ENCODE results near the gene NSD1.
A peak's percentile ranks its signal among the peaks of the same experiment; 100 is the strongest.

The NSD1 gene

DNA sequence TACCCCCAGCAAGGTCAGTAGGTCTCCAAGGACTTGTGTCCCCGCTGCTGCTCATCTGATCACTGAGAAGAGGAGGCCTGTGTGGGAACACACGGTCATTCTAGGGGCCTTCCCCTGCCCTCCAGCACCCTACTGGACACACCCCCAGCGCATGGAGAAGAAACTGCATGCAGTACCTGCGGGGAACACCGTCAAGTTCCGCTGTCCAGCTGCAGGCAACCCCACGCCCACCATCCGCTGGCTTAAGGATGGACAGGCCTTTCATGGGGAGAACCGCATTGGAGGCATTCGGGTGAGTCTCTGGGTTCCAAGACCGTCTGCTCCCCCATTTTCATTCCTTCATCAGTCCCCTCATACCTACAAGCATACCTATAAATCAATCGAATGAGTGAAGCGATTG, 42.8 kb upstream of the NSD1 start:
- Histone ChIP-seq H3K9me3 (ENCODE audit: control insufficient read depth in 1 of 2, low read length in 2 of 2) (no peaks in the 10 kb centered on the region), H3K9ac (ENCODE audit: low read depth in 1 of 2, low read length in 2 of 2) (no peak overlapping the region), H3K4me1 (ENCODE audit: control insufficient read depth in 1 of 2, insufficient read depth in 2 of 2, low read length in 2 of 2) (peaks cover 40 to 53% of the 10 kb centered on the region in 2 donors), H3K27ac (ENCODE audit: low read depth, low read length) (no peak overlapping the region), H3K27me3 (ENCODE audit: control insufficient read depth in 1 of 2, insufficient read depth in 2 of 2, low read length in 2 of 2) (no peaks in the 10 kb centered on the region), H3K4me3 (ENCODE audit: low read depth in 1 of 2, low read length in 2 of 2) (no peak overlapping the region), H3K36me3 (ENCODE audit: control insufficient read depth in 1 of 2, insufficient read depth in 2 of 2, low read length in 2 of 2) (peaks cover 18 to 49% of the 10 kb centered on the region in 2 donors)

DNA sequence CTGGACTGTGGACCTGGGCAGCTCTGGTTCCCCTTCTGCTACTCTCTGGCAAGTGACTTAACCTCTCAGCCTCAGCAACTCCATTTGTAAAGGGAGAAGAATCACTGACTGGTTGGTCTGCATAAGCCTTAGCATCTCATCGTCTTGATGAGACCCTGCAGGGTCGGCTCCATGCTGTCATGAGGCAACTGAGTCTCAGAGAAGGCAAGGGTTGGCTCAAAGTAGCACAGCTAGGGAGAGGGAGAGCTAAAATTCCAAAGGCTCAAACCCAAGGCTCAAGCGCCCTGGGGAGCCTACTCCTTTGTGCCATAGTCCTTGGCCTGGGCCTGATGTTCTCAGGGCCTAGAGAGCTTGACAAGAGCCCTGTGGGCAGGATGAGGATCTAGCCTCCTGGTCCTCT, 42.3 kb upstream of the NSD1 start:
- H3K27ac ChIP-seq (ENCODE audit: low read depth, low read length) = no peak overlapping the region

DNA sequence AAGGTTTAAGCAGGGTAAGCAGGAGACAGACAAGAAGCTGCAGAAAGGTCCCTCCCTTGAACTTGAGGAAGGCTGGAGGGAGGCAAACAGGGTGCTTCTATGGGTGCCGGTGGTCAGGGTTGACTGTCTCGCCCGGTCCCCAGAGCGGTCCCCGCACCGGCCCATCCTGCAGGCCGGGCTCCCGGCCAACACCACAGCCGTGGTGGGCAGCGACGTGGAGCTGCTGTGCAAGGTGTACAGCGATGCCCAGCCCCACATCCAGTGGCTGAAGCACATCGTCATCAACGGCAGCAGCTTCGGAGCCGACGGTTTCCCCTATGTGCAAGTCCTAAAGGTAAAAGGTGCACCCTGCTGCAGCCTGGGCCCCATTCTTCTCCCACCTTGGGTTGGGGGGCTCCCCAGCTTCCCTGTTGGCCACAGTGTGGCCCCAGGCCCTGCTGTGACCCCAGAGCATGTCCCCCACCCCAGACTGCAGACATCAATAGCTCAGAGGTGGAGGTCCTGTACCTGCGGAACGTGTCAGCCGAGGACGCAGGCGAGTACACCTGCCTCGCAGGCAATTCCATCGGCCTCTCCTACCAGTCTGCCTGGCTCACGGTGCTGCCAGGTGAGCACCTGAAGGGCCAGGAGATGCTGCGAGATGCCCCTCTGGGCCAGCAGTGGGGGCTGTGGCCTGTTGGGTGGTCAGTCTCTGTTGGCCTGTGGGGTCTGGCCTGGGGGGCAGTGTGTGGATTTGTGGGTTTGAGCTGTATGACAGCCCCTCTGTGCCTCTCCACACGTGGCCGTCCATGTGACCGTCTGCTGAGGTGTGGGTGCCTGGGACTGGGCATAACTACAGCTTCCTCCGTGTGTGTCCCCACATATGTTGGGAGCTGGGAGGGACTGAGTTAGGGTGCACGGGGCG, 41.1 kb upstream of the NSD1 start:
- H3K27me3 ChIP-seq (ENCODE audit: control insufficient read depth in 1 of 2, insufficient read depth in 2 of 2, low read length in 2 of 2) = no peaks in the 10 kb centered on the region
- no peak overlapping the region for H3K4me3 ChIP-seq (ENCODE audit: low read depth in 1 of 2, low read length in 2 of 2)
- H3K4me1 ChIP-seq (ENCODE audit: control insufficient read depth in 1 of 2, insufficient read depth in 2 of 2, low read length in 2 of 2) = peaks cover 35 to 50% of the 10 kb centered on the region in 2 donors
- no peak overlapping the region for H3K9ac ChIP-seq (ENCODE audit: low read depth in 1 of 2, low read length in 2 of 2)
- no peaks in the 10 kb centered on the region for H3K9me3 ChIP-seq (ENCODE audit: control insufficient read depth in 1 of 2, low read length in 2 of 2)
- no peak overlapping the region for H3K27ac ChIP-seq (ENCODE audit: low read depth, low read length)
- peaks cover 18 to 60% of the 10 kb centered on the region in 2 donors for H3K36me3 ChIP-seq (ENCODE audit: control insufficient read depth in 1 of 2, insufficient read depth in 2 of 2, low read length in 2 of 2)

More for the DNA sequence above, 42.3 kb upstream of the NSD1 start:
- no peaks in the 10 kb centered on the region for H3K9me3 ChIP-seq (ENCODE audit: control insufficient read depth in 1 of 2, low read length in 2 of 2)
- H3K9ac ChIP-seq (ENCODE audit: low read depth in 1 of 2, low read length in 2 of 2) = no peak overlapping the region
- peaks cover 36 to 49% of the 10 kb centered on the region in 2 donors for H3K4me1 ChIP-seq (ENCODE audit: control insufficient read depth in 1 of 2, insufficient read depth in 2 of 2, low read length in 2 of 2)
- H3K27me3 ChIP-seq (ENCODE audit: control insufficient read depth in 1 of 2, insufficient read depth in 2 of 2, low read length in 2 of 2) = no peaks in the 10 kb centered on the region
- no peak overlapping the region for H3K4me3 ChIP-seq (ENCODE audit: low read depth in 1 of 2, low read length in 2 of 2)
- H3K36me3 ChIP-seq (ENCODE audit: control insufficient read depth in 1 of 2, insufficient read depth in 2 of 2, low read length in 2 of 2) = peaks cover 18 to 52% of the 10 kb centered on the region in 2 donors

DNA sequence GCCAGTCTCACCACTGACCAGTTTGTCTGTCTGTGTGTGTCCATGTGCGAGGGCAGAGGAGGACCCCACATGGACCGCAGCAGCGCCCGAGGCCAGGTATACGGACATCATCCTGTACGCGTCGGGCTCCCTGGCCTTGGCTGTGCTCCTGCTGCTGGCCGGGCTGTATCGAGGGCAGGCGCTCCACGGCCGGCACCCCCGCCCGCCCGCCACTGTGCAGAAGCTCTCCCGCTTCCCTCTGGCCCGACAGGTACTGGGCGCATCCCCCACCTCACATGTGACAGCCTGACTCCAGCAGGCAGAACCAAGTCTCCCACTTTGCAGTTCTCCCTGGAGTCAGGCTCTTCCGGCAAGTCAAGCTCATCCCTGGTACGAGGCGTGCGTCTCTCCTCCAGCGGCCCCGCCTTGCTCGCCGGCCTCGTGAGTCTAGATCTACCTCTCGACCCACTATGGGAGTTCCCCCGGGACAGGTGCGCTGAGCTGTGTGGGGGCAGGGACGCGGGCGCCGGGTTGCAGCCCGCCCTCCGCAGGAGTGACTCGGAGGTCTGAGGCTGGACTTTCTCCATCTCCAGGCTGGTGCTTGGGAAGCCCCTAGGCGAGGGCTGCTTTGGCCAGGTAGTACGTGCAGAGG, 40.4 kb upstream of the NSD1 start:
- H3K4me3 ChIP-seq (ENCODE audit: low read depth in 1 of 2, low read length in 2 of 2) = no peak overlapping the region
- H3K9me3 ChIP-seq (ENCODE audit: control insufficient read depth in 1 of 2, low read length in 2 of 2) = no peaks in the 10 kb centered on the region
- H3K27ac ChIP-seq (ENCODE audit: low read depth, low read length) = no peak overlapping the region
- H3K36me3 ChIP-seq (ENCODE audit: control insufficient read depth in 1 of 2, insufficient read depth in 2 of 2, low read length in 2 of 2) = peaks cover 18 to 62% of the 10 kb centered on the region in 2 donors
- H3K27me3 ChIP-seq (ENCODE audit: control insufficient read depth in 1 of 2, insufficient read depth in 2 of 2, low read length in 2 of 2) = no peaks in the 10 kb centered on the region
- no peak overlapping the region for H3K9ac ChIP-seq (ENCODE audit: low read depth in 1 of 2, low read length in 2 of 2)
- peaks cover 42 to 56% of the 10 kb centered on the region in 2 donors for H3K4me1 ChIP-seq (ENCODE audit: control insufficient read depth in 1 of 2, insufficient read depth in 2 of 2, low read length in 2 of 2)

DNA sequence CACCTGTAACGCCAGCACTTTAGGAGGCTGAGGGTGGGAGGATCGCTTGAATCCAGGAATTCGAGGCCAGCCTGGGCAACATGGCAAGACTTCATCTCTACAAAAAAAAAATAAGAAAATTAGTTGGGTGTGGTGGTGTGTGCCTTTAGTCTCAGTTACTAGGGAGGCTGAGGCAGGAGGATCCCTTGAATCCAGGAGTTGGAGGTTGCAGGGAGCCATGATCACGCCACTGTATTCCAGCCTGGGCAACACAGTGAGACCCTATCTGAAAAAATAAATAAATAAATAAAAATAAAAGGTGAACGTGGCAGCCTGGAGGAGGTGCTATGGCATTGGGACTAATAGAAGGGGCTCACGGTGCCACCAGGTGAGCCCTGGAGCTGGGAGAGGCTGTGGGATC, 39.8 kb upstream of the NSD1 start:
- Histone ChIP-seq H3K4me1 (ENCODE audit: control insufficient read depth in 1 of 2, insufficient read depth in 2 of 2, low read length in 2 of 2) (peaks cover 41 to 56% of the 10 kb centered on the region in 2 donors), H3K9ac (ENCODE audit: low read depth in 1 of 2, low read length in 2 of 2) (no peak overlapping the region), H3K36me3 (ENCODE audit: control insufficient read depth in 1 of 2, insufficient read depth in 2 of 2, low read length in 2 of 2) (peaks cover 18 to 62% of the 10 kb centered on the region in 2 donors), H3K27ac (ENCODE audit: low read depth, low read length) (no peak overlapping the region), H3K27me3 (ENCODE audit: control insufficient read depth in 1 of 2, insufficient read depth in 2 of 2, low read length in 2 of 2) (no peaks in the 10 kb centered on the region), H3K9me3 (ENCODE audit: control insufficient read depth in 1 of 2, low read length in 2 of 2) (no peaks in the 10 kb centered on the region), H3K4me3 (ENCODE audit: low read depth in 1 of 2, low read length in 2 of 2) (no peak overlapping the region)

DNA sequence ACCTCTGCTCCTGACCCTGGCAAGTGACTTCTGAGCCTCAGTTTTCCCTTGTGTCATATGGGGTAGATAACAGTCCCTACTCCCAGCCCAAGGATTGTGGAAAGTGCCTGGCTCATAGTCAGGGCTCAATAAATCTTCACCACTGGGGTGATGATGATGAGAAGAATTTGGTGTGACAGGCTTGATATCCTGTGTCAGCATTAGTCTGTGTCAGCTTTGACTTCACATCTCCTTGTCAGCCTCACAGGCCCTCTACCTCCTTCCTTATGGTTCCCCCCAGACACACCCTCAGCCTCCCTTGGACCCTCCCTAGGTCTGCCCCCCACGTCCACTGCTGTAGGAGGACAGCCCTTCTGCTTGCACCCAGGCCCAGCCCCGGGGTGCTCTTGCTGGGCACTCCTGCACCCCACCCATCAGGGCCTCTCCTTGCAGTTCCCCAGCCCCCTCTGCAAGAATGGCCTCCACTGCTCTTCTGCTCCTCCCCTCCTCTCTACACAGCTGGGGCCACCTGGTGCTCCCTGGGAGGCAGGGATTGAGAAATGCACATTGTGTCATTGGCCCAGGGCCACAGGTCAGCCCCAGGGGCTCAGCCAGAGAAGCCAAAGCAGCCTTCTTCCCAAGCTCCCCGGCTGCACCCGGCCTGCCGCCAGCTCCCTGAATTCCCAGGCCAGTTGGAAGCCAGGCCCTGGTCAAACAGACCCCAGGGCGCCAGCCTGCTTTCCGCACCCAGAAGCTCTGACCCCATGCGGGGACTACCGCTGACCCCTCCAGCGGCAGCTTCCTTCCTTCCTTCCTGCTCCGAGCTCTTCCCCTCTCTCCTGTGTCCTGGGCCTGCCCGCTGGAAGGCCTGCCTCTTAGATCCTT, 39.1 kb upstream of the NSD1 start:
- Histone ChIP-seq H3K4me1 (ENCODE audit: control insufficient read depth in 1 of 2, insufficient read depth in 2 of 2, low read length in 2 of 2) (peaks cover 36 to 56% of the 10 kb centered on the region in 2 donors), H3K9me3 (ENCODE audit: control insufficient read depth in 1 of 2, low read length in 2 of 2) (no peaks in the 10 kb centered on the region), H3K9ac (ENCODE audit: low read depth in 1 of 2, low read length in 2 of 2) (no peak overlapping the region), H3K36me3 (ENCODE audit: control insufficient read depth in 1 of 2, insufficient read depth in 2 of 2, low read length in 2 of 2) (peaks cover 18 to 62% of the 10 kb centered on the region in 2 donors), H3K4me3 (ENCODE audit: low read depth in 1 of 2, low read length in 2 of 2) (no peak overlapping the region), H3K27ac (ENCODE audit: low read depth, low read length) (peak overlapping the region; percentile 1), H3K27me3 (ENCODE audit: control insufficient read depth in 1 of 2, insufficient read depth in 2 of 2, low read length in 2 of 2) (no peaks in the 10 kb centered on the region)

DNA sequence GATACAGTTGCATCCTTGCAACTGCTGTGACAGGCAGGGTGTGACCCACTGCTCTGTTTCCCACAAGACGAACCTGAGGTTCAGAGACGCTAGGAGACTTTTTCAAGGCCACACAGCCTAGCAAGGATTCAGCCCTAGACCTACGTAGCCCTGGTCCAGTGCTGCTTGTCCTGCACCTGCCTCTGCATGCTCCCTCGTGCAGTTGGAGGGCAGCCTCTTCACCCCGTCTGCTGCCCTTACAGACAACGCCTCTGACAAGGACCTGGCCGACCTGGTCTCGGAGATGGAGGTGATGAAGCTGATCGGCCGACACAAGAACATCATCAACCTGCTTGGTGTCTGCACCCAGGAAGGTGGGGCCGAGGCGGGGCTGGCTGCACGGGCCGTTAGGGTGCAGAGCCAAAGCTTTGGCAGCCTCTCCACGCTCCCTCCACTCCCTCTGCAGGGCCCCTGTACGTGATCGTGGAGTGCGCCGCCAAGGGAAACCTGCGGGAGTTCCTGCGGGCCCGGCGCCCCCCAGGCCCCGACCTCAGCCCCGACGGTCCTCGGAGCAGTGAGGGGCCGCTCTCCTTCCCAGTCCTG, 38.4 kb upstream of the NSD1 start:
- Histone ChIP-seq H3K27ac (ENCODE audit: low read depth, low read length) (peak overlapping the region; percentile 1), H3K27me3 (ENCODE audit: control insufficient read depth in 1 of 2, insufficient read depth in 2 of 2, low read length in 2 of 2) (no peaks in the 10 kb centered on the region), H3K4me1 (ENCODE audit: control insufficient read depth in 1 of 2, insufficient read depth in 2 of 2, low read length in 2 of 2) (peaks cover 29 to 52% of the 10 kb centered on the region in 2 donors), H3K4me3 (ENCODE audit: low read depth in 1 of 2, low read length in 2 of 2) (no peak overlapping the region), H3K9me3 (ENCODE audit: control insufficient read depth in 1 of 2, low read length in 2 of 2) (no peaks in the 10 kb centered on the region), H3K9ac (ENCODE audit: low read depth in 1 of 2, low read length in 2 of 2) (no peak overlapping the region), H3K36me3 (ENCODE audit: control insufficient read depth in 1 of 2, insufficient read depth in 2 of 2, low read length in 2 of 2) (peaks cover 18 to 62% of the 10 kb centered on the region in 2 donors)

DNA sequence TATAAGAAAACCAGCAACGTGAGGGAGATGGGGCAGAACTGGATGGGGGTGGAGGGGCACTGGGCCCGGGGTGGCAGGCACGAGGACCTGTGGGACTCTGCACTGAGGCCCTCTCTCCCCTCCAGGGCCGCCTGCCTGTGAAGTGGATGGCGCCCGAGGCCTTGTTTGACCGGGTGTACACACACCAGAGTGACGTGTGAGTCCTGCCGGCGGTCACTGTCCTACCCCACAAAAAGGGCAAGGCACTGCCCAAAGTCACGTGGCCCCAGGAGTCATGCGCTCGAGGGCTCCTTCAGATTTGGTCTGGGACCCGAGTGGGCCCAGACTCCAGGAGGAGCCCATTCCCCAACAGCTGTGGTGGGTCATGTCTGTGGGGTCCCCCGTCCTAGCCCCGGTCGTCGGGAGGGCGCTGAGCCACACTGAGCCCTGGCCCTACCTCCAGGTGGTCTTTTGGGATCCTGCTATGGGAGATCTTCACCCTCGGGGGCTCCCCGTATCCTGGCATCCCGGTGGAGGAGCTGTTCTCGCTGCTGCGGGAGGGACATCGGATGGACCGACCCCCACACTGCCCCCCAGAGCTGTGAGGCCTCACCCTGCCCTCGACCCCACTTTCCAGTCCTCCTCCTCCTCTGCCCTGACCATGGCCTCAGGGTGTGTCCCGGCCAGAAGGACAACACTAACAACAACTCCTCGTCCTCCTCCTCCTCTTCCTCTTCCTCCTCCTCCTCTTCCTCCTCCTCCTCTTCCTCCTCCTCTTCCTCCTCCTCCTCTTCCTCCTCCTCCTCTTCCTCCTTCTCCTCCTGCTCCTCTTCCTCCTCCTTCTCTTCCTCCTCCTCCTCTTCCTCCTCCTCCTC, 37.2 kb upstream of the NSD1 start:
- Histone ChIP-seq H3K4me1 (ENCODE audit: control insufficient read depth in 1 of 2, insufficient read depth in 2 of 2, low read length in 2 of 2) (peaks cover 19 to 40% of the 10 kb centered on the region in 2 donors), H3K4me3 (ENCODE audit: low read depth in 1 of 2, low read length in 2 of 2) (no peak overlapping the region), H3K27ac (ENCODE audit: low read depth, low read length) (no peak overlapping the region), H3K36me3 (ENCODE audit: control insufficient read depth in 1 of 2, insufficient read depth in 2 of 2, low read length in 2 of 2) (peaks cover 8 to 53% of the 10 kb centered on the region in 2 donors), H3K27me3 (ENCODE audit: control insufficient read depth in 1 of 2, insufficient read depth in 2 of 2, low read length in 2 of 2) (no peaks in the 10 kb centered on the region), H3K9me3 (ENCODE audit: control insufficient read depth in 1 of 2, low read length in 2 of 2) (no peaks in the 10 kb centered on the region), H3K9ac (ENCODE audit: low read depth in 1 of 2, low read length in 2 of 2) (no peak overlapping the region)
